Left kidney (tissue), 2 donors: ENCODE measurements around the gene TGIF1. TPM values are rescaled to one million over a fixed set of nuclear protein-coding genes. Genes with fewer than 3 reads are reported as not detected.

ENCODE experiments used
- DNase-seq: peaks from one replicate; pipeline ENCODE4 v3.0.0-alpha.2; 2013
- polyA plus RNA-seq: library from polyadenylated mRNA; unstranded; fragments of 120-200 nt; gene quantifications from one replicate; pipeline ENCODE4 v1.2.1, GENCODE V29; 2013; ENCODE audit not compliant: insufficient read length

TGIF1 gene
- polyA plus RNA-seq, 1 donor: 81.9 TPM

DNA sequence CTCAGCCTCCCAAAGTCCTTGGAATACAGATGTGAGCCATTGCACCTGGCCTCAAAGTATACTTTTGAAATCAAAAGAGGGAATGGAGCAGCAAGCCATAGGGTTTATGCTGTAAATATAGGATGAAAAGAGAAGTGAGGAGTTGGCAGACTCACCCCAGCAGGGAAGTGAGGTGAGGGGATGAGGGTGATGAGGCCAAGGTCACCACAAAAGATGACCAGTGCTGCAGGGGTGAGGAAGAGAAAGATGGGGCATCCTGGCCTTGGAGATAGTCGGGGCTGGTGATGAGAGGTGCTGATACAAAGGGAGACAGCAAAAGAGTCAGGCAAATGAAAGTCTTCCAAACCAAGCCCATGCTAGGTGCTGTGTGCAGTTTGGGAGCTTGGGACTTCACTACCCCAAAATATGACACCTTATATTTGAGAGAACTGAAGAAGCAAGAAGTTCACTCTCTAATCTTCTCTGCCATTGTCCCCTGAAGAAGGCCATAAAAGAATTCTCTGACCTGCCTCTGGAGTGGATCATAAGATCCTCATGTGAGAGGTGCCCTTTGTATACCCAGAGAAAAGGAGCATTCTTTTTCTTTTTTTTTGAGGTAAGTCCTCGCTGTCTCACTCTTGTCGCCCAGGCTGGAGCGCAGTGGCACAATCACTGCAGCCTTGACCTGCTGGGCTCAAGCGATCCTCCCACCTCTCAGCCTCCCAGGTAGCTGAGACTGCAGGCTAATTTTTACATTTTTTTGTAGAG, 31.0 kb downstream of the TGIF1 start:
- DNase-seq: no peak

GRCh38 chr18:3481696-3482210, 31.8 kb downstream of the TGIF1 start:
- DNase-seq: peak; percentile 34

DNA sequence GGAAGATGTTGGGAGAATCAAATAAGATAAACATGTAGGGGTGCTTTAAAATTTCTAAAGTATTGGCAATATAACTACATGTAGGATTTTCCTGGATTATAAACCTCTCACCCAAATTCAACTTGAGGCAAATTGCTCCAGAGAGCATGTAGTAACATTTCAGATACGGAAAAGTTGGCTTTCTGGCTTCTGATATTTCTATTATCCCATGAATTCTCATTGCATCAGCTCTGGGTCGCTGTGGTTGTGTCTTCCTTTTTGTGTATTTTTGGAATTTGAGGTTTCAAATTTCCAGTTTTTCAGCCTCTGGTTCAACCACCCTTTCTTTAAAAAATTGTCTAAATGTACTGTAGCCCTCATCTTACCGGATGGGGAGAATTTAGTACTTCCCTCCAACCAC, 32.3 kb downstream of the TGIF1 start:
- no peak for DNase-seq

- no peak for DNase-seq
Measured at GRCh38 chr18:3485153-3486149, 35.5 kb downstream of the TGIF1 start.

- no peak for DNase-seq
Measured at GRCh38 chr18:3486512-3486911, 36.5 kb downstream of the TGIF1 start.

GRCh38 chr18:3489462-3489861, 39.5 kb downstream of the TGIF1 start:
- DNase-seq: no peak

- no peak for DNase-seq
Measured at GRCh38 chr18:3491981-3492555, 42.1 kb downstream of the TGIF1 start.

- no peak for DNase-seq
Measured at GRCh38 chr18:3492721-3493120, 42.7 kb downstream of the TGIF1 start.

GRCh38 chr18:3493501-3494244, 43.7 kb downstream of the TGIF1 start:
- DNase-seq: no peak

- DNase-seq: no peak
Measured at GRCh38 chr18:3494245-3494526, 44.2 kb downstream of the TGIF1 start.

DNA sequence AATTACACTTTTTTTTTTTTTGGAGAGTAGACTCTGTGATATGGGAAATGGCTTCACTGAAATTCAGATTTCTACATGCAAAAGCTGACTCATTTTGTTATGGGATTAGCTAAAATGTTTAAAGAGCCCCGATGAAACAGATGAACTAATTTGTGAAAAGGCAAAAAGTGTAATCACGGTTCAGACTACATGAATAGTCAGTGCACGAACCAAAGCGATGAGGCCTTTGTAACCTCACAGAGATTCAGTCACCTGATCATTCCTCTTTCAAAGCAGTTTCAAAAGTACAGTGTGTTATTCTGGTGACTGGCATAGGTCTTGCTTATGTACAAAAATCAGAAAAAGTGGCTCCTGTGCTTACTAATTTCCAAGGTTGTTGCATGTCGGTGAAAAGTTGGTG, 44.6 kb downstream of the TGIF1 start:
- DNase-seq: no peak

DNA sequence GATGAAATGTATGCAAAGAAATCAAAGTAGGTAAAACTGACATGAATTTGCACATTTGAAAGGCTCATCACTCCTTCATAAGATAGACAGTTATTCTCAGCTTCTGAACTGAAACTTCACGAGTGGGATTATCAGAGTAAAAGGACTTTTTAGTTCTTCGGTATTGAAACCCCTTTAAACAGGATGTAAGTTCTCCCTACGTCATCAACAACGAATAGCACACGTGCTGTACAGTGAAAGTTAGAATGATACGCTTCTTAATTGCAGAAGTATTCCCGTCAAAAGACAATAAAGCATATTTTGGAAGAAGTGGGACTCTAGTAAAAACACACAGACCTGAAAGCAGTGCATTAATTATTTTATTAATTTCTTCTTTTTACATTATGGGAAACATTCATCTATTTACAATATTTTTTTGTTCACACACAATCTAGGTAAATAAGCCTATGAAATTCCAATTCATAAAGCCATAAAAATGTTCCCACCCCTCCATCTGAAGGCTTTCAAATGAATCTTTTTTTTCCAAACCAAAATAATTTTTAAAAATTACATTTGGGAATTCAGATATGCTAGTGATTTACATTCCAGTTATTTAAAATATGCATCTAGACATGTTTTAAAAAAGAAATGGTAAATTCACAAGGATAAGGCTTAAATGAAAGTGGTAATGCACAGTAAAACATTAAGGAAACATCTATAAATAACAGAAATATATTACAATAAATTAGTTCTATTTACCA, 45.9 kb downstream of the TGIF1 start:
- DNase-seq: no peak

- DNase-seq: no peak
Measured at GRCh38 chr18:3498698-3499471, 48.9 kb downstream of the TGIF1 start.

DNA sequence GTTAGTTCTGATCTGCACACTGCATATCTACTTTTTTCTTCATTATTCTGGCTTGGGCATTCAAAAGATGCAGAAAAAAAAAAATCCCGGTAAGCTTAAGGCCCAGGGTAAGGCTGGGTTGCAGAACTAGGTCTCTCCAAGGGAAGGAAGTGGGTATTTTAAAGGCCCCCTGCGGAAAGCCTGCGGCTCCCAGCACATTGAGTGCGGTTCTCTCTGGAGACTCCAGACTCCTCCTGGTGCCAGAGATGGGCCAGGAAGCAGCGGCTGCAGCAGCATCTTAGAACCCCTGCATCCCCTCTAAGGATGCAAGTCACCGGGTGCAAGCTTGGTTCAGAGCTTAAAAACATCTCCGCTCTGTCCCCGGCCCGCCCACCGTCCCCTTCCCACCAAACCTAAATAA, 49.5 kb downstream of the TGIF1 start:
- DNase-seq: no peak

DNA sequence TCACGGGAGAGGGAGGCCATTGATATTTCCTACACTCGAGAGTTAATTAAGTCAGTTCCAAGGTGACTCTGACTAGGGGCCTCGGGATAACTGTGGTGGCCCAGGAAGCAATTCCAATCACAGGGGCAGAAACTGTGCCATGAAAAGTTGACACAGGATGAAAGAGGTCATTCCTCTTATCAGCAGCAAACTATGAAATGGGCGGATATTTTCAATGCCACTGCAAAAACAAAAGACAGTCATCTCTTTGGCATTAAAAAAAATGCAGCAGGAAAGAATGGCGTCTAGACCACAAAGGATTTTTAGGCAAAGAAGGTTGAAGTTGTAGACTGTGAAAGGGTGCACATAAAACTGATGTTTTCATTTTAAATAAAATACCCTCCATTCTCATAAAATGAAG, 50.0 kb downstream of the TGIF1 start:
- no peak for DNase-seq

GRCh38 chr18:3502650-3503049, 52.7 kb downstream of the TGIF1 start:
- DNase-seq: no peak

GRCh38 chr18:3504637-3505036, 54.7 kb downstream of the TGIF1 start:
- no peak for DNase-seq

GRCh38 chr18:3508576-3509549, 58.9 kb downstream of the TGIF1 start:
- DNase-seq: no peak
